AG08396 (cell line): ENCODE results near the gene FUT8.
"Not testable (repeated sequence)": the region's sequence is repeated elsewhere in the genome, so short reads cannot be mapped to it uniquely, and the experiment has no call there.

Experiments
- DNase-seq: peaks from one replicate; pipeline ENCODE4 v3.0.0; 2012; ENCODE audit warnings: low spot score, mixed read lengths

Gene FUT8

DNA sequence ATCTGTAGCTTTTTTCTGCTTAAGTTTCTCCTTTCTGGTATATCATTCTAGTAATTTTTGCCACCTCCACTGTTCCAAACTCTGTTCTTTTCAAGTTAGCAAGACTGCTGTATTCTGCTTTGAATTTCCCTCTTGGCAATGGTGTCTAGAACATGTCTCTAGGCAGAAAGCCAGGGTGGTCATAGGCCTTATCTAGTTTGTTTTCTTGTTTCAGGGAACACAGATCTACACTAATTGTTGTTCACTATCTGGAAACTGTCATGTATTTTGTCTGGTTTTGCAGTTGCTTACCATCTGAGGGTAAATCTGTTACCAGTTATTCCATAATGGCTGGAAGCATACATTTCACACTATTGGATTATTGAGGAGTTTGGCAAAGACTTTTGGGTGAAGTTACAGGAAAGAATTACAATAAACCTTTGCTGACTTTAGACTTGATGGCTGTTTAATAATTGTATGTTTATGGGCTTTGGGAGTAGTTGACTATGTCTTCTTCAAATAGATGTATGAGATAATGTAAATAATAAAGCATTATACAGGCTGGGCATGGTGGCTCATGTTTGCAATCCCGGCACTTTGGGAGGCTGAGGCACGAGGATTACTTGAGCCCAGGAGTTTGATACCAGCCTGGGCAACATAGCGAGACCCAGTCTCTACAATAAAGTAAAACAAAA lies 41.4 kb downstream of the FUT8 start:
- DNase-seq = no peak

GRCh38 chr14:65456247-65456646 lies 43.7 kb downstream of the FUT8 start:
- DNase-seq = no peak

GRCh38 chr14:65461730-65462129 lies 49.2 kb downstream of the FUT8 start:
- no peak for DNase-seq

GRCh38 chr14:65462411-65462810 lies 49.9 kb downstream of the FUT8 start:
- peak; percentile 26 for DNase-seq

DNA sequence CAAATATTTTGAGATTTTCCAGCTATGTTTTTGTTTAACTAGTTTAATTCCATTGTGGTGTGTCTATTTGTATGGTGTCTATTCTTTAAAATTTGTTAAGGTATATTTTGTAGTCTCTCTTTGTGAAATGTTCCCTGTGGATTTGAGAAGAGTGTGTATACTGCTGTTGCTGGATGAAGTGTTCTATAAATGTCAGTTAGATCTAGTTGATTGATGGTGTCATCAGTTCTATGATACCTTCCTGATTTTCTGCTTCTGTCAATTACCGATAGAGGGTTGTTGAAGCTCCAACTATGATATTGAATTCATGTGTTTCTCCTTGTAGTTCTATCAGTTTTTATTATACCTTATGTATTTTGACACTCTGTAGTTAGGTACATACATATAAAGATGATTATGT lies 53.1 kb downstream of the FUT8 start:
- no peak for DNase-seq

DNA sequence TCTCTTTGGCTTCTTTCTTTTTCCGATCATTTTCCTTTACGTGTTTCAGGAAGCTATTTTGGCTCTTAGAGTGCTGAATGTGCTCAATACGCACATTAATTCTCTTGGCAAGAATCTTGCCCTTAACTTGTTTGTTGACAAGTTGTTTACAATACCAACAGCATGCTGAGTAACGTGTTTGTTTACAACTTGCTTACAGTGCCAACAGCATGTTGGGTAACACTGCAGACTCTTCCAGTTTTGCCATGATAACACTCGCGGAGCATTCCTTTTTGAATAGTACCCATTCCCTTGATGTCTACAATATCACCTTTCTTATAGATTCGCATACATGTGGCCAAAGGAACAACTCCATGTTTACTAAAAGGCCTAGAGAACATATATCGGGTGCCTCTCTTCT lies 55.4 kb downstream of the FUT8 start:
- DNase-seq = not testable (repeated sequence)

DNA sequence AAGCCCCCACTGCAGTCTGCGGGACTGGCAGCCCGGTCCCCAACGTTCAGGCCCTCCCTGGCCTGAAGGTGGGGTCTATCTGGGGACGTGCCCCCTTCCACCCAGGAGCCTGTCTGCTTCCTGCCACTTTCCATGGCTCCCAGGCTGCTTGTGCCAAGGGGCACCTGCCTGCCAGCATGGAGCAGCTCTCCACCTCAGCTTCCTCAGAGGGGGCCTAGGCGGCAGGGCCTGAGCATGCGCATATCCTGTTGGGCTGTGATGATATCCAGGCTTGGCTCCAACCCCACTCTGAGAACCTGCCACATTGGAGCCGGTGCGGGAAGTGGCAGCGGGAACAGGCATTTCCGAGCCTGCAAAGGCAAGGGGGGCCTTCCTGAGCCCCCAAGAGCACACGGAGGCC lies 57.4 kb downstream of the FUT8 start:
- no peak for DNase-seq

- DNase-seq = no peak
Measured at GRCh38 chr14:65470404-65470880, 57.9 kb downstream of the FUT8 start.

- no peak for DNase-seq
Measured at GRCh38 chr14:65471038-65471878, 58.7 kb downstream of the FUT8 start.

GRCh38 chr14:65472189-65472588 lies 59.7 kb downstream of the FUT8 start:
- no peak for DNase-seq

DNA sequence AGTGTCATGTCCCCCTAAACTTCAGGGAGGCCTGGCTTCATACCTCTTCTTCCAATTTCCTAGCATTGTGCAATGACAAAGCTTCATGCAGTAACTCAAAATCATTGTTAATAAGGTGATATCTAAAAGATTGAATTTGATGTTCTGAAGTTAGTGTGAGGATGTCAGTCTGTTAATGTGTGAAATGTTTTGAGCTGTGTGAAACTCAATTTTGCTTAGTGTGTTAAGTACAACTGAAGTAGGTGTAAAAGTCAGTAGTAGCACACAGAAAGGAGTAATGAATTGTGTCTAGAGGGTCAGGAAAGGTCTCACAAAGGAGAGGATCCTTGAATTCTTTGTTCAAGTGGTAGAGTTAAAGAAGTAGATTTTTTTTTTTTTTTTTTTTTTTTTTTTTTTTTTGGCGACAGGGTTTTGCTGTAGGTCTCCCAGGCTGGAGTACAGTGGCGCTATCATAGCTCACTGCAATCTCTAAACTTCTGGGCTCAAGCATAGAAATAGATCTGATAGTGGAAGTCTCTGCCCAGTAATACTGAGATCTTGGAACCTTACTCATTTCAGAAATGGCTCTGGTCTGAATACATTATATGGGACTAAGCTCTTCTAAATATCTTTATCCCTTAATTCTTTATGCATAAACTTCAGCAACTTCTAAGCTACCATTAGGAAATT lies 63.9 kb downstream of the FUT8 start:
- DNase-seq = no peak

GRCh38 chr14:65476942-65477318 lies 64.4 kb downstream of the FUT8 start:
- DNase-seq = no peak

- DNase-seq = no peak
Measured at GRCh38 chr14:65478017-65478416, 65.5 kb downstream of the FUT8 start.

- DNase-seq = no peak
Measured at GRCh38 chr14:65478596-65478995, 66.1 kb downstream of the FUT8 start.

- DNase-seq = no peak
Measured at GRCh38 chr14:65479386-65479785, 66.9 kb downstream of the FUT8 start.

- no peak for DNase-seq
Measured at GRCh38 chr14:65482757-65483438, 70.4 kb downstream of the FUT8 start.

GRCh38 chr14:65483647-65484046 lies 71.1 kb downstream of the FUT8 start:
- DNase-seq = no peak

DNA sequence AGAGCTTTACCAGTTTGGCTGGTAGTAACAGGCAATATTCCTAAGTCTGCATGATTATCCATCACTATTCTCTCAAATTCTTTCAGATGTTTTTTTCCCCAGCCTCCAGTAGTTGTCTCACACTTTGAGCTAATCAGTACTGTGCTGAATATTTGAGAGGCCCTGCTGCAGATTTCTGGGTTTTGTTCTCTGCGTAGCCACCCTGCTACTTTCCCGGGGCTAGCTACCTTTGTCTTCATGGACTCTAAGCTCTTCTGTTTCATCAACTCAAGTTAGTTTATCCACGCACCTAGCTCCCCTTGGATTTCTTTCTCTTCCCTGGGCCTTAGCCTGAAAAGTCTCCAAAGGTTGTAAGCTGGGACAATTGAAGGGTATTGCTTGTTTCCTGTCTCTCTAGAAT lies 73.0 kb downstream of the FUT8 start:
- no peak for DNase-seq

DNA sequence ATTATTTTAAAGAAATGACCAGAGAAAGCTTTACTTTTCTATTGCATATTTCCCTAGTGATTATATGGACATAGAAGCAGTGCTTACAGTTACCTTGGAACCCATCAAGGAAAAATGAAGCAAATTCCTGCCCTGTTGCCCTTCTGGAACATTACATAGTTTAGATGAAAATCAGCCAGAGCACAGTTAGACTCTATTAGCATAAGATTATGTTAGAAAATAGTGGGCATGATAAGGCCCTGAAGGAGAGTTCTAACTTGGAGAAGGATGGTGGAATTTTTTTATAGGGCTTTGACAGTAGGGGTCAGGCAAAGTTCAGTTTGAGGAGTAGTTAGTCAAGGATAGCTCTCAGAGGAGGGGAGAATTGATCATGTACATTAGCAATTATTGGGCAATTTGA lies 74.3 kb downstream of the FUT8 start:
- no peak for DNase-seq

DNA sequence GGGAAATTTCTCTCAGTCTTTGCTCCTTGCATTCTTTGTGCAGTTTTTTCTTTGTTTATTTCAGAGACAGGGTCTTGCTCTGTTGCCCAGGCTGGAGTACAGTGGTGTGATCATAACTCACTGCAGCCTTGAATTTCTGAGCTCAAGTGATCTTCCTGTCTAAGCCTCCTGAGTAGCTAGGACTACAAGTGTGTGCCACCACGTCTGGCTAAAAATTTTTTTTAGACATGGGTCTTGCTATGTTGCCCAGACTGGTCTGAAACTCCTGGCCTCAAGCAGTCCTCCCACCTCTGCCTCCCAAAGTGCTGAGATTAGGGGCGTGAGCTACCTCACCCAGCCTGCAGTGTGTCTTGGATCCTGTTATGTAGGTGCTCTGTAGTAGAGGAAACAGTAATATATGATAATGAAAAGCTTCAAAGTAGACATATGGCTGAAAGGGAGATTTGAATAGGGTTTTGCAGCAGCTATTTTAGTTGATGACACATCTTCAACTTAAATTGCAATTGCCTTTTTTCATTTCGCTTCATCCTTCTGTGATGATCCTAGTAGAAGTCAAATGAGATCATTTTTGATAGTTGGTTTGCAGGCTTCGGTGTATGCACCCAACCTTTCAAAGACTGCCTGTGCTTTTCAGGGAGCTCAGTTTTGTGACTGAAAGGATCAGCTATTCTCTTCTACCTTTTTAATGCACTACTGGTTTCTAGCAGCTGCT lies 75.4 kb downstream of the FUT8 start:
- DNase-seq = no peak

DNA sequence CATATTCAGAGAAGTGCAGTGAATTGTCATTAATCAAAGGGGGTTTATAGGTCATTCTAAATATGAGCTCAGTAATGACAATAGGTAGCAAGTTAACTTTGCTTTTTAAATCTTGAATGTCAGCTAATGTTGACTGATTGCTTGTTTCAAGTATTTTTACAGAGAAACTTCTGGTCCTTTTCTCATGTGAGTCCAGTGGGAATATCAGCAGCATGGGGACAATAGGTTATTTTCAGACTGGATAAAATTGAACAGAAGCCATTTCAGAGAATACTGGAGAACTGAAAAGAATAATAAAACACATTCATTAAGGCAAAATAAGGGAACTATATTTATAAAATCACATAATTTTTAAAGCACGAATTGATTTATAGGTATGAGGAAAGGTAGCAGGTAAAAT lies 78.7 kb downstream of the FUT8 start:
- no peak for DNase-seq

GRCh38 chr14:65492266-65492665 lies 79.7 kb downstream of the FUT8 start:
- no peak for DNase-seq
